Mesenteric fat pad (tissue), 1 donor: Measurements from ENCODE around the gene ZFP36L2. TPM values are rescaled to one million over a fixed set of nuclear protein-coding genes. Genes with fewer than 3 reads are reported as not detected.
"Not testable (repeated sequence)": the region's sequence is repeated elsewhere in the genome, so short reads cannot be mapped to it uniquely, and the experiment has no call there.

Source experiments
- DNase-seq: peaks from one replicate; pipeline ENCODE4 v3.0.0-alpha.2; 2020; ENCODE audit warnings: low spot score
- total RNA-seq: library from RNA; stranded (reverse); fragmentation: NEBNext Ultra II Directional; extraction: Animal tissue kit (Norgen Biotek cat#: 25700); gene quantifications from one replicate; pipeline ENCODE4 v1.2.1, GENCODE V29; 2021
- donor health status: DM: yes; HTN: yes; CAD: no.

Gene ZFP36L2
- total RNA-seq, 1 donor from 2014 or later = 237 TPM

- DNase-seq = no peak
Observed at GRCh38 chr2:43190311-43191052, 35.9 kb downstream of the ZFP36L2 start.

DNA sequence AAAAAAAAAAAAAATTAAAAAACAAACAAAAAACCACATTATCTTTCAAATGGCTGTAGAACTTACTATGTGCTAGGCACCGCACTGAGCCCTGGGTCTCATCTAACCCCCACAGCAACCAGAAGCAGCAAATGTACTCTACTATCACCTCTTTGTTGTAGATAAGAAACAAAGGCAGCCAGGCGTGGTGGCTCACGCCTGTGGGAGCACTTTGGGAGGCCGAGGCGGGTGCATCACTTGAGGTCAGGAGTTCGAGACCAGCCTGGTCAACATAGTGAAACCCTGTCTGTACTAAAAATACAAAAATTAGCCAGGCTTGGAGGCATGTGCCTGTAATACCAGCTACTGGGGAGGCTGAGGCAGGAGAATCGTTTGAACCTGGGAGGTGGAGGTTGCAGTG lies 36.5 kb downstream of the ZFP36L2 start:
- not testable (repeated sequence) for DNase-seq

DNA sequence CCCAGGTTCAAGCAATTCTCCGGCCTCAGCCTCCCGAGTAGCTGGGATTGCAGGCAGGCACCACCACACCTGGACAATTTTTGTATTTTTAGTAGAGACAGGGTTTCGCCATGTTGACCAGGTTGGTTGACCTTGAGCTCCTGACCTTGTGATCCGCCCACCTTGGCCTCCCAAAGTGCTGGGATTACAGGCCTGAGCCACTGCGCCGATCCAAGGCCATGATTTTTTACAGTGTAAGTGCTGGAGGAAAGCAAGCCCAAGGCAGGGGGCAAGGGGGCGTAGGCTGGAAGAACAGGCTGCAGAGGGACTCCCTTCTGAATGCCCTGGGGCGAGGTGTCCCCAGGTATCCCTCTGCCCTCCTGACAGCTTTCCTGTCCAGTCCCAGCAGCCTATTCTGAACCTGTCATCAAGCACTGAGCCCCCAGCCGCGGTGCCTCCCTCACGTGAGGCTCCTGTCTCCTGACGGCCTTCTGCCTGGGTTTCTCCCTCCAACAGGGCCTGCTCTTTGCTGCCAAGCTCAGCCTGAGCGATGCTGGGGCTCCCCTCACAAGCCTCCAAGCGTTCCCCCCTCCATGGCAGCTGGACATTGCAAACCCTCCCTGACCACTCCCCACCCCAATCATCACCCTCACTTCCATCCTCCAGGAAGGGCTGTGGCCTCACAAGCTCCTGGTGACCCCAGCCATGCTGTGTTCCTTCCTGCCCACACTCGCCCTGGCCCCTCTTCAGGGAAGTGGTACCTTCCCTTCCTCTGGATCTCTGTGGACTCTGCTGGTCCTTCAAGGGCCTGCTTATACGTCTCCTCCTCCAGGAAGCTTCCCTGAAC lies 37.6 kb downstream of the ZFP36L2 start:
- no peak for DNase-seq

- DNase-seq = no peak
Observed at GRCh38 chr2:43186679-43187374, 39.6 kb downstream of the ZFP36L2 start.

GRCh38 chr2:43186321-43186678 lies 40.1 kb downstream of the ZFP36L2 start:
- no peak for DNase-seq

GRCh38 chr2:43185146-43185545 lies 41.3 kb downstream of the ZFP36L2 start:
- DNase-seq = no peak

DNA sequence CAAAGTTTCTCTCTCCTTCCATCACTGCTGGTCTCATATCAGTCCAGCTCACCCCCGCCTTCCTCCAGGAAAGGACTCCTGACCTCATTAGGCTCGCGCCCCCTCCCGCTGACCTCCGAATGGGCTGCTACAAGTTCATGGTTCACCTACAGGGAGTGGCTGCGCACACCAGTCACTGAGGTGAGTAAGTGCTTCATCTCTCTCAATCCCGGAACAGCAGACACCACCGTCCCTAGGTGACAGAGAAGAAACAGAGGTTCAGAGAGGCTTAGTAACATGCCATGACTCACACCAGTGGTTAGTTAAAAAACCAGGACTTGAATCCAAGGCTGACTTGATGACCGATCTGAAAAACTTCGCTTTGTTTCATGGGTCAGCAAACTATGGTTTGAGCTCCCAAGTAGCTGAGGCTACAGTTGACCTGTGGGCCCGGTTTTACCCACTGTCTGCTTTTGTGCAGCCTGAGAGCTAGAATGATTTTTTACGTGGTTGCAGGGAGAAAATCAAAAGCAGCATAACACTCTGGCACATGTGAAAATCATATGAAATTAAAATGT lies 42.0 kb downstream of the ZFP36L2 start:
- no peak for DNase-seq

DNA sequence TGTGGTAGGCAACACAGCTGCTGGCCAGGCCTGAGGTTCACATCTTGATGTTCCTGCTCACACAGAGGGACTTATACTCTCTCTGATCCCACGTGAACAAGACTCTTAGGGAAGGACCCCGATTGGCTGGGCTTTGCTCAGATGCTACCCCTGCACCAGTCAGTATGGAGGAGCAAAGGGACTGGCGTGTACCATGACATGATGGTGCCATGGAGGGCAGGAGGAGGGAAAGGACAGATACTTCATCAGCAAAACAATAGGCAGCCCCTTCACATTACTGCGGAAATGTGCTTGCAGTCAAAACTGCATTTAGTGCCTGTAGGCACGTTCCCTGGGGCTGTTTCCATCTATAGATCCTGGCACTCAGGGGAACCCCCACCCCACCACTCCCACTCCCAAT lies 42.7 kb downstream of the ZFP36L2 start:
- DNase-seq = no peak

GRCh38 chr2:43180897-43181296 lies 45.5 kb downstream of the ZFP36L2 start:
- no peak for DNase-seq

DNA sequence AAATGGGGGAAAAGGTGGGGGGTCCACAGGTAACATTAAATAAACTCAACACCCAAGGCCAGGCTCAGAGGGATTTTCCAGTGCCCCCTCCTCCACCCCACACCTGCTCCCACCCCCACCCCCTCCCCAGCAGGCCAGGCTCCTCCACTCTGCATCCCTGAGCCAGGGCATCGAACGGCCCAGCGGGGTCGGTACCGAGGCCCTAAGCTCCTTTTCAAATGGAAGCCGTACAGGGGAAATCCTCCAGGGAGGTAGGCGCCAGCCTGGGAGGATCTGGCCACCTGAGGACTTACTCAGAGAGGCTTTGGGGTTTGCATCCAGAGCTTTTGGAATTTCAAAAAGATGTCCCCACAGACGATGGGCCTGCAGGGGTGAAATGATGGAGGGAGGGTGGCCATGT lies 46.5 kb downstream of the ZFP36L2 start:
- no peak for DNase-seq

DNA sequence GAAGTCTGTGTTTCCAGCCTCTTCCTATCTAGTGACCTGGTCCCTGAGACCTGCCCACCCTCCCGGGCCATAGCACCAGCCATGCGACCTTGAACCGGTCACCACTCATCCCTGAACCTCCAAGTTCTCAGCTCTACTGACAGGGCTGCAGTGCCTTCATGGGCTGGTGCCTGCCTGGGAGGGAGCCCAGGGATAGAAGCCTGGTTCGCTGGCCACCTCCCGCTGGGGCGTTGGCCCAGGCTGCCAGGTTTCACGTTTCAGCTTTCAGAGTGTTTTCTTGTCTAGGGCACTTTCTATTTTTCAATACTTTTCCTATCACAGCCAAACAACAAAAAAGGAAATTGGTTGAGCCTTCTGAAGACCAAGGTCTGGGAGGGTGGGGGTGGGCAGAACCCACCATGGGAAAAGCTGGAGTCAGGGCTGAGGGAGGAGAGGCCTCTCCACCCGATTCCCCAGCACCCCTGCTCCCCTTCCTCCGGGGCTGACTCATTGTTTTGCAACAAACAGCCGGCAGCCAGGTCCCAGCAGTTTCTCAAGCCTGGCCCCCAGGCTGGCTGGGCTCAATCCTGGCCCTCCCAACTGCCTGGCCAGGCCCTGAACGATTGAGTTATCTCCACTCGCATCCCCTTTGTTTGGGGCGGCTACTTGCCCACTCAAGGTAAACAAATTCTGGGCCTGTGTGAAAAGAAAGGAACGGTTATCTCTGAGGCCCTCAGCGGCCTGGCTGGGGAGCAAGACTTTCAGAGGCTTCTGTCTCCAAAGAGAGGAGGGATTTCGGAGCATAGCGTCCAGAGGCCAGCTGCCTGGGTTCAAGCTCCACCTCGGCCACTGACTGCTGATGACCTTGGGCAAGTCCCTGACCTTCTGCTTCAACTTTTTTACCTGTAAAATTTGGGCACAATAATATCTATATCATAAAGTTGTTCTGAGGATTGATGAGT lies 47.5 kb downstream of the ZFP36L2 start:
- no peak for DNase-seq

- no peak for DNase-seq
Observed at GRCh38 chr2:43178055-43178598, 48.3 kb downstream of the ZFP36L2 start.

DNA sequence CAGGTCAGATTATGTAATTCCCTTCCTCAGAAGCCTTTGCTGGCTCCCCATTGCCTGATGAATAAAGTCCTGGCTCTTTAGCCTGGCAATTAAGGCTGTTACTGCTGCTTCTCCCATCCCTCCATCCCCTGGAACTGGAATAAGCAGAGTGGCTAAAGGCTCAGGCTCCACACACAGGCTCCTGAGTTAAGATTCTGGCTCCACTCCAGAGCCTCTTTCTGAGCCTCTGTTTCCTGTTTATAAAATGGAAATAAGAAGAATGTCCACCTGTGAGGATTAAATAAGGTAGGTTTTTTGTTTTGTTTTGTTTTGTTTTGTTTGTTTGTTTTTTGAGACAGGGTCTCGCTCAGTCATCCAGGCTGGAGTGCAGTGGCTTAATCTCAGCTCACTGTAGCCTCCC lies 50.0 kb downstream of the ZFP36L2 start:
- no peak for DNase-seq

- DNase-seq = no peak
Observed at GRCh38 chr2:43175876-43176275, 50.5 kb downstream of the ZFP36L2 start.

GRCh38 chr2:43175020-43175441 lies 51.4 kb downstream of the ZFP36L2 start:
- no peak for DNase-seq

GRCh38 chr2:43174368-43174916 lies 52.0 kb downstream of the ZFP36L2 start:
- DNase-seq = no peak
